Vagina (tissue), 2 donors: ENCODE measurements around the gene SSTR5.

Experiments
- CTCF ChIP-seq, 3 experiments: fragments of 450-650 bp in 2 of 3; fragments of 200-600 bp in 1 of 3; sonication (generic) in 1 of 3; IDR thresholded peaks; one replicate each; pipeline ENCODE4 v1.5.1; 2017 to 2019; ENCODE audit warnings: antibody characterized with exemption in 3 of 3, mild to moderate bottlenecking in 2 of 3, moderate library complexity in 2 of 3
- POLR2A ChIP-seq, 2 donors: fragments of 450-650 bp; IDR thresholded peaks; one replicate each; pipeline ENCODE4 v1.6.1; 2017; ENCODE audit warnings: antibody characterized with exemption in 2 of 2, mild to moderate bottlenecking in 2 of 2, moderate library complexity in 2 of 2
- POLR2AphosphoS5 ChIP-seq, 2 donors: sonication (generic); formaldehyde crosslinking; IDR thresholded peaks; one replicate each; pipeline ENCODE4 v1.9.0; 2017; ENCODE audit warnings: antibody characterized with exemption in 2 of 2, mild to moderate bottlenecking in 2 of 2, low read depth in 1 of 2; ENCODE audit not compliant: insufficient read depth in 1 of 2

GRCh38 chr16:1122398-1122765, 49.8 kb downstream of the SSTR5 start:
- no peak for TF ChIP-seq CTCF (IDR thresholded peaks at IDR 0.05)
- TF ChIP-seq POLR2AphosphoS5 (IDR thresholded peaks at IDR 0.05; ENCODE audit: insufficient read depth in 1 of 2, low read depth in 1 of 2), result no peak
- no peak for TF ChIP-seq POLR2A (IDR thresholded peaks at IDR 0.05)
